Retinal pigment epithelial cell (primary cell): ENCODE measurements around the gene LYPD1.
A peak's percentile ranks its signal among the peaks of the same experiment; 100 is the strongest.

Experiments
- DNase-seq: peaks from one replicate; pipeline ENCODE4 v3.0.0-alpha.2; 2010; ENCODE audit warnings: low read depth
- H3K4me3 ChIP-seq: 2 replicates; pipeline ENCODE4 v1.5.1; 2011; ENCODE audit warnings: mild to moderate bottlenecking, low read length, control low read depth, moderate library complexity
- TF ChIP-seq, protein P1 (sequence below): conservative IDR thresholded peaks from 2 replicates; pipeline ENCODE4 v1.5.1; 2011; ENCODE audit warnings: low read depth, low read length, control low read depth, inconsistent platforms

The LYPD1 gene

DNA sequence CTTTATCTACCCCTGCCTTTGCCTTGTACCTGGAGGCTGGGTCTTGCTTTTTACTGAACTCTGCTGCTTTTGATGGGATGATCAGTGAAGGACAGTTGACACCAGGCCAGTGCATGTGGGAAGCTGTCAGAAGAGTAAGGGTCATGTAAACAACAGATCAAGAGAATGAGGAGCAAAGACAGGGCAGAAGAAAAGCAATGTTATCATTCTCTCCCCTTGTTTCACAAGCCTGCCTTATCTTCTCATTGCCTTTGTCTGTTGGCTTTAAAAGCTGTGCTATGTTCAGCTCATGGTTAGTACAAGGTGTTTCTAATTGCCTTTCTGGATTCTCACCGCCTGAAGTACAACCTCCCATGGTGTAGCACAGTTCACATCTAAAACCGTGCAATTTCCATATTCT lies 27.6 kb downstream of the LYPD1 start:
- DNase-seq = no peak
- TF ChIP-seq, protein P1, sequence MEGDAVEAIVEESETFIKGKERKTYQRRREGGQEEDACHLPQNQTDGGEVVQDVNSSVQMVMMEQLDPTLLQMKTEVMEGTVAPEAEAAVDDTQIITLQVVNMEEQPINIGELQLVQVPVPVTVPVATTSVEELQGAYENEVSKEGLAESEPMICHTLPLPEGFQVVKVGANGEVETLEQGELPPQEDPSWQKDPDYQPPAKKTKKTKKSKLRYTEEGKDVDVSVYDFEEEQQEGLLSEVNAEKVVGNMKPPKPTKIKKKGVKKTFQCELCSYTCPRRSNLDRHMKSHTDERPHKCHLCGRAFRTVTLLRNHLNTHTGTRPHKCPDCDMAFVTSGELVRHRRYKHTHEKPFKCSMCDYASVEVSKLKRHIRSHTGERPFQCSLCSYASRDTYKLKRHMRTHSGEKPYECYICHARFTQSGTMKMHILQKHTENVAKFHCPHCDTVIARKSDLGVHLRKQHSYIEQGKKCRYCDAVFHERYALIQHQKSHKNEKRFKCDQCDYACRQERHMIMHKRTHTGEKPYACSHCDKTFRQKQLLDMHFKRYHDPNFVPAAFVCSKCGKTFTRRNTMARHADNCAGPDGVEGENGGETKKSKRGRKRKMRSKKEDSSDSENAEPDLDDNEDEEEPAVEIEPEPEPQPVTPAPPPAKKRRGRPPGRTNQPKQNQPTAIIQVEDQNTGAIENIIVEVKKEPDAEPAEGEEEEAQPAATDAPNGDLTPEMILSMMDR = no peak
- no peak overlapping the region for H3K4me3 ChIP-seq

DNA sequence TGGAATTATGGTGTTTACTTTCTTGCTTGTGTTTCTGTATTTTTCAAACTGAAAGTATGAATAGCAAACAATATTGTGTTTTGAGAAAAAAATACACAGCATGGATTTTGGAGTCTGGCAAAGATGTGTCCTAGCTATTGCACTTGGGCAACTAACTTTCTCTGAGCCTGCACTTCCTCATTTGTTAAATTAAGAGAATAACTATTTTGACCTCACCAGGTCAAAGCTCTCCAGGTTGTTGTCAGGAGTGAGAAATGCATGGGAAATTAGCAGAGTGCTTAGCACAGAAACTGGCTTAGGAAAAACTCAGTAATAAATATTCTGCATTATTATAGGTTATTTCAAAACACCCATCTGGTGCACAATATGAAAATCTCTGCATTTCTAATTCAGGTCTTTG lies 28.2 kb downstream of the LYPD1 start:
- TF ChIP-seq, protein P1 = no peak
- no peak overlapping the region for H3K4me3 ChIP-seq
- no peak for DNase-seq

DNA sequence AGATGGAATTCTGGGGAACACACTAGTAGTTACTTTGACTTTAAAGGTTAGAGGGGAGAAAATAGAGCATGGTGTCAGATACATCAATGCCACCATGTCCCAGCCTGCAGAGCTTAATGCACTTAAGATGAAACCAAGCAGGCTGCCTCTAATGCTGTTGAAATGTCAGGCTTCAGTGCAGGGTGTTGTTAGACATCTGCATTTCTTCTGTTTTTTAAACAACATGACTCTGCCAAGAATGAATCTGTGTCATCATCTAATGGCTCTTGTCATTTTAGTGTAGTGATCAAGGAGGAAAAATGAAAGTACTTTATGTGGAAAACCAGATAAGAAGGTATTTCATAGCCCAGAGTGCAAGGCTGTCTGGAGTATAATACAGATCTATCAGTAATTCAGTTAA lies 29.9 kb downstream of the LYPD1 start:
- TF ChIP-seq, protein P1 = no peak
- no peak overlapping the region for H3K4me3 ChIP-seq
- no peak for DNase-seq

DNA sequence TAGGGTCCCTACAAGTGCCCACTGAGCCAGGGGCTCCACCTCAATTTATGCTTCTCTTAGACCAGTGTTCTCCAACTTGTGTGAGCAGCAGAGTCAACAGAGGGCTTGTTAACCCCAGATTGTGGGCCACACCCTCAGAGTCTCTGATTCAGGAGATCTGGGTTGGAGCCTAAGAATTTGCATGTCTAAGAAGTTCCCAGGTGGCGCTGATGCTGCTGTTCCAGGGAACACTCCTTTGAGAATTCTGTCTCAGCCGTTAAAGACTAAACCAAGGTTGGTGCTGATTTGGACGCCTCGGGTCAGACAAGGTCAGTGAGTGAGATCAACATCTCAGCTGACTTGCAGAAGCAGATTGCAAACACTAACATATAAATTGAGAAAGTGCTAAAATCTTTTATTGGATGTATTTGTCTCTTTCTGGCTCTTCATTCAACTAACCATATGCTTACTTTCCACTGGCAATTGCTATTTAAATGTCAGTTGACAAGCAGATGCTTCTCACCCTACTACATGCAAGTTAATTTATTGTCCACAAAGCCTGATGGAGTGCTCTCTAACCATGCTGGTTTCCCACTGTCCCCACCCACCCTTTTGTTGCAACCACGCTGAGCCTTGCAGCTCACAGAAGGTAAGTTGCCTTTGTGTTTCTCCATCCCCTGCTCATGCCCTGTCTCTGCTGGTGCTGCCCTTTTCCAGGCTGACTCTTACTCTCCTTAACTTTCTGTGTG lies 31.5 kb downstream of the LYPD1 start:
- no peak for DNase-seq
- TF ChIP-seq, protein P1 = no peak
- no peak overlapping the region for H3K4me3 ChIP-seq

DNA sequence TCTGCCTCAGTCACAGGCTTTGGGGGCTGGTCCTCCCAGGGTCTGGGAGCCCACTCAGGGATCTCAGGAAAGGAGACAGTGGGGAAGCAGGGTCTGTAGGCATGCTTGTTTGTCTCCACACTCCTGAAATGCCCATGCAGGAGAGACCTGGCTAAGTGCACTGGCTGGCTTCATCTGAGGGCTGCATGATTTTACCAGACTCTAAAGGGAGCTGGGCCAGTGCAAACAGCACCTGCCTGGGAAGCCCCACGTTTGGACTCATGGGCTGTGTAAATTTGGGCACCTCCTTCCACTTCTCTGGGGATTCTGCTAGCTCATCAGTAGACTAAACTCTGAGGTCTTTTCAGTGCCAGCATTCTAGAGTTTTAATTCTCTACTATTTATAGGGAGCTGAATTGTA lies 33.7 kb downstream of the LYPD1 start:
- no peak for DNase-seq
- H3K4me3 ChIP-seq = no peak overlapping the region
- TF ChIP-seq, protein P1 = no peak

DNA sequence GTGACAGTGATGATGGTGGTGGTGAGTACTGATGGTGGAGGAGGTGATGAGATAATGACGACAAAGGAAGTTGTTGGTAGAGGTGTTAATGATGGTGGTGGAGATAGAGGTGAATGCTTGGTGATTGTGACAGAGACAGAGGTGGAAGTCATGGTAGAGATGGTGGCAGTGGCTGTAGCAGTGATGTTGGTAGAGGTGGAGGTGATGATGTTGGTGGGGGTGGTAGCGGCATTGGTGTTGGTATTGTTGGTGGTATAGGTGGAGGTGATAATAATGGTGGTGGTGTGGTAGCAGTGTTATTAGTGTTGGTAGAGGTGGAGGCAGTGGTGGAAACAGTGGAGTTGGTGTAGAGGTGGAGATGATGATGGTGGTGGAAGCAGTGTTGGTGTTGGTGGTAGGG lies 36.4 kb downstream of the LYPD1 start:
- H3K4me3 ChIP-seq = no peak overlapping the region
- no peak for DNase-seq
- TF ChIP-seq, protein P1 = no peak

DNA sequence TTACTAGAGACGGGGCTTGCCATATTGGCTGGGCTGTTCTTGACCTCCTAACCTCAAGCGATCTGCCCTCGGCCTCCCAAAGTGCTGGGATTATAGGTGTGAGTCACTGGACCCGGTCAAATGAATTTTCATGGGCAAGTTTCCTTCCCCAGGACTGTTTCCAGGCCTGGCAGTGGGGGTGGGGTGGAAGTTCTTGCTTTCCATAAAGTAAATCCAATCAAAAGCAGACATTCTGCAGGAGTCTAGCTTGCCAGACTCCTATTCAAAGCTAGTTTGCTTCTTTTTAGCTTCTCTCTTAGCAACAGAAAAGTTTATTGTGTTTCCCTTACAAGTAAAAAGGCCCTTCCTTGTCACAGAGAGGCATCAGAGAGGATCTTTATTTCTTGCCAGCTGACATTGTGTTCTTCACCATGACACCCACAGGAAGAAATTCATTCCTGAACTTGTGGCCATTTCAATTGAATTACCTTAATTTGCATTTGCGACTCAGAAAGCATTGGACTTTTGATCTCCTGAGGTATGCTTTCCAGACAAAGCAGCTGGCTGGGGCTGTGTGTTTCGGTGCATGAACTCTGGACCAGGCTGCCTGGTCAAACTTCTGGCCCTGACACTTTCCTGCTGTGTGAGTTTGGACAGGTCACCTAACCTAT lies 37.9 kb downstream of the LYPD1 start:
- DNase-seq = peak; percentile 39
- TF ChIP-seq, protein P1 = no peak
- no peak overlapping the region for H3K4me3 ChIP-seq
